Muscle layer of colon (tissue), 2 donors: ENCODE results near the gene MYO10.

Source experiments
- H3K27ac ChIP-seq: one replicate; pipeline ENCODE4 v1.7.0; 2013; ENCODE audit warnings: low read depth, mild to moderate bottlenecking, low read length, moderate library complexity
- H3K27me3 ChIP-seq, 2 donors: one replicate each; pipeline ENCODE4 v1.7.0; 2013; ENCODE audit warnings: low read length in 2 of 2, mild to moderate bottlenecking in 2 of 2; ENCODE audit not compliant: insufficient read depth in 2 of 2, control insufficient read depth in 1 of 2
- H3K36me3 ChIP-seq: one replicate; pipeline ENCODE4 v1.7.0; 2013; ENCODE audit warnings: mild to moderate bottlenecking, low read length; ENCODE audit not compliant: insufficient read depth
- H3K4me1 ChIP-seq: one replicate; pipeline ENCODE4 v1.7.0; 2013; ENCODE audit warnings: mild to moderate bottlenecking, low read length; ENCODE audit not compliant: insufficient read depth
- H3K4me3 ChIP-seq, 2 donors: one replicate each; pipeline ENCODE4 v1.7.0; 2013; ENCODE audit warnings: low read length in 2 of 2, low read depth in 1 of 2, mild to moderate bottlenecking in 1 of 2, moderate library complexity in 1 of 2
- H3K9ac ChIP-seq: one replicate; pipeline ENCODE4 v1.7.0; 2013; ENCODE audit warnings: low read length
- H3K9me3 ChIP-seq: one replicate; pipeline ENCODE4 v1.7.0; 2013; ENCODE audit warnings: mild to moderate bottlenecking, low read length
- donor health status: abdominal sarcoma.
- donor health status: Adenocarcinoma of cecum.

Gene MYO10

DNA sequence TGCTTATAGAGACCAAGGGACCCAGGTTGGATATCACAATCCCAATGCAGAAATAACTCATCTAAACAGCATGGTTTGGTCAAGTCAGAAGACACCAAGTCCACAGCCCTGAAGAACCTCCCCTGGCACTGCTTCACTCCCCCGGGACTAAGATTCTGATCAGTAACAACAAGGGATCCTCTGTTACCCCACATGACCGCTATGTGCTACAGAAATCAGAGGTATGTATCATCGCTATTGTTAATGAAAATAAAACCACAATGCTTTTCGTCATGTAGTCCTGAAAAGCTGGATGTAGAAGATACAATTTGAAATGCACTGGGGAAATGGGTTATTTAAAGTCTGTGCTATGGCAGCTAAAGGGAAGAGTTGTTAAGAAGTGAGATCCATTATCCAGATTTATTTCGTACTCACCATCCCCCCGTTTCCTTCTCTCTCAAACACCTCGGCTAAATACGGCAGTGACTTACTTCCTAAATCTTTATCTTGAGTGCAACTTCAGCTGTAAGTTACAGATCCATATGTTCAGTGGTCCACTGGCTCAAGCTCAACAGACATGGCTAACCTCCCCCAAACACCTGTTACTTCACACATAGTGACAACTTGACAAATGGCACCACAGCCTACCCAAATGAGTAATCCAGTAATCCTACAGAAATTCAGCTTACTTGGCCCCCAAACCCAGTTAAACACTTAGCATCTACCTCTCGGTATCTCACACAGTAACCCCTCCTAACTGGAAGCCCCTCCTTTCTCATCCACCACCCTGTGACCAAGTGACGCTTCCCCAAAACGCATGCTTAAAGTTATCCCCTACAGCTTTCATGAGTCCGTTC, 129.2 kb downstream of the MYO10 start:
- no peaks in the 10 kb centered on the region for H3K9me3 ChIP-seq
- H3K4me1 ChIP-seq, result peaks cover 6% of the 10 kb centered on the region
- no peak overlapping the region for H3K27ac ChIP-seq
- no peaks in the 10 kb centered on the region for H3K36me3 ChIP-seq
- no peaks in the 10 kb centered on the region for H3K27me3 ChIP-seq
- H3K4me3 ChIP-seq, result no peak overlapping the region
- H3K9ac ChIP-seq, result no peak overlapping the region

DNA sequence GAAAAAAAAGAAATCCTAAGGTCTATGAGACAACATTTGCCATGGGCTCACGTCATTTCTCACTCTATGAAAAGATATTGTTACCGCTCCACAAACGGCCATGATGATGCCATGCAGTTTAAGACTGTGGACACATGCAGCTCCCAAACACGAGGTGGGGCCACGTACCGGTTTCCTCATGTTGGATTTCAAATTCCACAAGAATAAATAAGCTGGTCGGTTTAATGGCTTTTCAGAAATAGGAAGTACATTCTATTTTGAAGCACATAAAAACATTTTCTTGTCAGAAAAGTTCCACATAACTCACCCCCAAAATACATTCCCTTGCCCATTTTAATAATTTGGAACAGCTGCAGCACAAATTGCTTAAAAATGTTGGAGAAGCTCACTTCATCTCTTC, 130.6 kb downstream of the MYO10 start:
- Histone ChIP-seq H3K4me3 (no peak overlapping the region), H3K4me1 (peaks cover 6% of the 10 kb centered on the region), H3K36me3 (no peaks in the 10 kb centered on the region), H3K9ac (no peak overlapping the region), H3K27ac (no peak overlapping the region), H3K27me3 (no peaks in the 10 kb centered on the region), H3K9me3 (no peaks in the 10 kb centered on the region)

DNA sequence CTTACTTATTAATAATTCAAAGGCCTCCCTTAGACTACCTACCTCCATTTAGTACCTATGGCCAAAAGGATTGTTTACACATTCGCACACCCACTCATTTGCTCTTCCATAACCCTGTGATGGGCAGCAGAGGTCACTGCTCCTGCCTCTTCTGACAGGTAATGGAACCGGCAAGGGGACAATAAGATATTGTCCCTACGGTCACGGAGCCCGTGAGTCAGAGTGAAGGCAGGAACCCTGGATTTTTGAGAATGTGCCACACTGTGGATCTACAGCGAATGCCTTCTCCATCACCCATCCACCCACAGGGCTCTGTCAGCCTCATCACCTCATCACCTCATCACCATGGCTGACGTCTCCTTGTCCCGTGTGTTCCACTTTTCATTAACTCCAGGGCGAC, 132.3 kb downstream of the MYO10 start:
- Histone ChIP-seq H3K36me3 (no peaks in the 10 kb centered on the region), H3K27me3 (no peaks in the 10 kb centered on the region), H3K27ac (no peak overlapping the region), H3K9ac (no peak overlapping the region), H3K4me3 (no peak overlapping the region), H3K9me3 (no peaks in the 10 kb centered on the region), H3K4me1 (no peaks in the 10 kb centered on the region)

- H3K27me3 ChIP-seq, result no peaks in the 10 kb centered on the region
- H3K9me3 ChIP-seq, result no peaks in the 10 kb centered on the region
- H3K4me3 ChIP-seq, result no peak overlapping the region
- H3K36me3 ChIP-seq, result no peaks in the 10 kb centered on the region
- H3K9ac ChIP-seq, result no peak overlapping the region
- no peaks in the 10 kb centered on the region for H3K4me1 ChIP-seq
- no peak overlapping the region for H3K27ac ChIP-seq
These were observed 135.6 kb downstream of the MYO10 start for GRCh38 chr5:16800477-16800876.

GRCh38 chr5:16799796-16800195, 136.3 kb downstream of the MYO10 start:
- Histone ChIP-seq H3K27ac (no peak overlapping the region), H3K9me3 (no peaks in the 10 kb centered on the region), H3K36me3 (no peaks in the 10 kb centered on the region), H3K4me3 (no peak overlapping the region), H3K4me1 (no peaks in the 10 kb centered on the region), H3K27me3 (no peaks in the 10 kb centered on the region), H3K9ac (no peak overlapping the region)

GRCh38 chr5:16797951-16798350, 138.1 kb downstream of the MYO10 start:
- Histone ChIP-seq H3K27me3 (no peaks in the 10 kb centered on the region), H3K4me3 (no peak overlapping the region), H3K9ac (no peak overlapping the region), H3K36me3 (no peaks in the 10 kb centered on the region), H3K9me3 (no peaks in the 10 kb centered on the region), H3K4me1 (no peaks in the 10 kb centered on the region), H3K27ac (no peak overlapping the region)

DNA sequence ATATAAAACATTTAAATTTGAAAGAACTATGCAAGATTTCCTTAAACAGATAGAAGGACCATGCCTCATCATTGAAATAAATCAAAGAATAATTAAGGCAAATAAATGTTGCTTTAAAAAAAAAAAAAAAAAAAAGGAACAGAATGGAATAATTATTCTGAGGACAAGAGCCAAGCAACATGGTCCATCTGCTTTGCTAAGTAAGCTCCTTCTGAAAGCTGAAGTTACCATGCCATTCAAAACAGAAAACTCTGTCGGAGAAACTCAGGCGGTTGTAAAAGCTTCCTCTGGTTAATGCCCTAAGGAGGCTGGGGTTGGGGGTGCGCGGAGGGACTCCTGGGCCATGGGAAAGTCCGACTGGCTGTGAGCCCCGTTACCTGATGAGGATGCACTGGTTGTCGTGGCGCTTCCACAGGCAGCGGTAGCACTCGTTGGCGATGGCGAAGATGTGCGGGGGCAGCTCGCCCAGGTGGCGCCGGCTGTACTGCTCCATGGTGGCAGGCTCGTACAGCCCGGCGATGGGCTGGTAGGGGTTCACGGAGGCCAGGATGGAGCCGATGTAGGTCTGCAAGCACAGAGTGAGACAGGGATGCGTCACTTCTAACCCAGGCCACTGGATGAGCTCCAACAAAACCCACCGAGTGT, 141.7 kb downstream of the MYO10 start:
- no peaks in the 10 kb centered on the region for H3K27me3 ChIP-seq
- H3K36me3 ChIP-seq, result no peaks in the 10 kb centered on the region
- no peak overlapping the region for H3K27ac ChIP-seq
- no peaks in the 10 kb centered on the region for H3K4me1 ChIP-seq
- H3K9ac ChIP-seq, result no peak overlapping the region
- no peaks in the 10 kb centered on the region for H3K9me3 ChIP-seq
- no peak overlapping the region for H3K4me3 ChIP-seq

GRCh38 chr5:16792598-16793275, 143.4 kb downstream of the MYO10 start:
- Histone ChIP-seq H3K9me3 (no peaks in the 10 kb centered on the region), H3K36me3 (no peaks in the 10 kb centered on the region), H3K4me1 (no peaks in the 10 kb centered on the region), H3K9ac (no peak overlapping the region), H3K27ac (no peak overlapping the region), H3K4me3 (no peak overlapping the region), H3K27me3 (no peaks in the 10 kb centered on the region)

GRCh38 chr5:16791904-16792597, 144.0 kb downstream of the MYO10 start:
- H3K4me3 ChIP-seq, result no peak overlapping the region
- H3K9me3 ChIP-seq, result no peaks in the 10 kb centered on the region
- no peaks in the 10 kb centered on the region for H3K36me3 ChIP-seq
- H3K27me3 ChIP-seq, result no peaks in the 10 kb centered on the region
- no peak overlapping the region for H3K9ac ChIP-seq
- H3K27ac ChIP-seq, result no peak overlapping the region
- H3K4me1 ChIP-seq, result no peaks in the 10 kb centered on the region

GRCh38 chr5:16791036-16791705, 144.9 kb downstream of the MYO10 start:
- Histone ChIP-seq H3K4me1 (no peaks in the 10 kb centered on the region), H3K9ac (no peak overlapping the region), H3K36me3 (no peaks in the 10 kb centered on the region), H3K27ac (no peak overlapping the region), H3K27me3 (no peaks in the 10 kb centered on the region), H3K9me3 (no peaks in the 10 kb centered on the region), H3K4me3 (no peak overlapping the region)

DNA sequence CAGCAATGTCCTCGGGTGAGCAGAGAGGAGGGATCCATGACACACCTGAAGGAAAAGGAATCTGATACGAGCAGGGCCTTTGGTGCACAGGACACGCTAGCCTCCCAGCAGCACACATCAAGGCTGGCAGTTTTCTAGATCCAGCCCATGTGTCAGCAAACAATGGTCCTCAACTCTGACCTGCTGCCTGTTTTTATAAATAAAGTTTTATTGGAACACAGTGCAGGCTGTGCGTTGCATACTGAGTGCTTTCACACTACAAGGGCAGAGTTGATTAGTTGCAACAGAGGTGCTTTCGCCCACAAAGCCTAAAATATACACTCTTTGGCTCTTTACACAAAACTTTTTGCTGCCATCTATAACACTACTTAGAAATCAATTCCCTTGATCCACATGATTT, 147.1 kb downstream of the MYO10 start:
- H3K9me3 ChIP-seq, result no peaks in the 10 kb centered on the region
- no peaks in the 10 kb centered on the region for H3K36me3 ChIP-seq
- no peaks in the 10 kb centered on the region for H3K4me1 ChIP-seq
- H3K4me3 ChIP-seq, result no peak overlapping the region
- H3K9ac ChIP-seq, result no peak overlapping the region
- H3K27ac ChIP-seq, result no peak overlapping the region
- H3K27me3 ChIP-seq, result no peaks in the 10 kb centered on the region
